GM21423 (cell line): ENCODE measurements around the gene NOP10.

Experiments used
- ATAC-seq: cut with Tn5 transposase; IDR thresholded peaks from one replicate; pipeline ENCODE4 v1.9.1; 2021; ENCODE audit warnings: mild to moderate bottlenecking, moderate library complexity; ENCODE audit not compliant: unreplicated experiment

The NOP10 gene

GRCh38 chr15:34334672-34335071, 8.3 kb downstream of the NOP10 start:
- ATAC-seq = no peak

GRCh38 chr15:34332553-34333120, 10.3 kb downstream of the NOP10 start:
- ATAC-seq = no peak

- no peak for ATAC-seq
Observed at GRCh38 chr15:34331809-34332208, 11.1 kb downstream of the NOP10 start.

- ATAC-seq = no peak
Observed at GRCh38 chr15:34330279-34330678, 12.7 kb downstream of the NOP10 start.

GRCh38 chr15:34329006-34329405, 13.9 kb downstream of the NOP10 start:
- ATAC-seq = no peak

- ATAC-seq = no peak
Observed at GRCh38 chr15:34327906-34328305, 15.0 kb downstream of the NOP10 start.

GRCh38 chr15:34325368-34325767, 17.6 kb downstream of the NOP10 start:
- ATAC-seq = no peak

GRCh38 chr15:34324933-34325332, 18.0 kb downstream of the NOP10 start:
- no peak for ATAC-seq

GRCh38 chr15:34323217-34323616, 19.7 kb downstream of the NOP10 start:
- no peak for ATAC-seq

GRCh38 chr15:34318277-34319079, 24.5 kb downstream of the NOP10 start:
- peak; percentile 70 for ATAC-seq

GRCh38 chr15:34314491-34315490, 28.1 kb downstream of the NOP10 start:
- no peak for ATAC-seq

- no peak for ATAC-seq
Observed at GRCh38 chr15:34311563-34311962, 31.4 kb downstream of the NOP10 start.

GRCh38 chr15:34304613-34305012, 38.3 kb downstream of the NOP10 start:
- ATAC-seq = no peak

- ATAC-seq = no peak
Observed at GRCh38 chr15:34301058-34301457, 41.9 kb downstream of the NOP10 start.

GRCh38 chr15:34297059-34297458, 45.9 kb downstream of the NOP10 start:
- ATAC-seq = no peak

- ATAC-seq = no peak
Observed at GRCh38 chr15:34292621-34293020, 50.3 kb downstream of the NOP10 start.
